ENCODE results near the gene UBE2R2.

The UBE2R2 gene

GRCh38 chr9:33877727-33878489 lies 60.9 kb downstream of the UBE2R2 start:
- no peak for TF ChIP-seq CTCF (IDR thresholded peaks at IDR 0.05; ENCODE audit: low read depth, low read length, missing control alignments)

GRCh38 chr9:33878691-33879366 lies 61.9 kb downstream of the UBE2R2 start:
- TF ChIP-seq CTCF (IDR thresholded peaks at IDR 0.05; ENCODE audit: low read depth, low read length, missing control alignments), result no peak
- H3K4me3 ChIP-seq (ENCODE audit: low read depth, low read length), result no peak overlapping the region
- no peak for DNase-seq (ENCODE audit: low read depth)

More at GRCh38 chr9:33877727-33878489, 60.9 kb downstream of the UBE2R2 start:
- H3K4me3 ChIP-seq (ENCODE audit: low read depth, low read length), result no peak overlapping the region
- no peak for DNase-seq (ENCODE audit: low read depth)

GRCh38 chr9:33880211-33881089 lies 63.5 kb downstream of the UBE2R2 start:
- H3K4me3 ChIP-seq (ENCODE audit: low read depth, low read length), result no peak overlapping the region
- no peak for TF ChIP-seq CTCF (IDR thresholded peaks at IDR 0.05; ENCODE audit: low read depth, low read length, missing control alignments)
- DNase-seq (ENCODE audit: low read depth), result no peak

GRCh38 chr9:33881635-33882034 lies 64.7 kb downstream of the UBE2R2 start:
- no peak for TF ChIP-seq CTCF (IDR thresholded peaks at IDR 0.05; ENCODE audit: low read depth, low read length, missing control alignments)
- no peak overlapping the region for H3K4me3 ChIP-seq (ENCODE audit: low read depth, low read length)
- DNase-seq (ENCODE audit: low read depth), result no peak

GRCh38 chr9:33884856-33885701 lies 68.1 kb downstream of the UBE2R2 start:
- H3K4me3 ChIP-seq (ENCODE audit: low read depth, low read length), result no peak overlapping the region
- DNase-seq (ENCODE audit: low read depth), result no peak
- no peak for TF ChIP-seq CTCF (IDR thresholded peaks at IDR 0.05; ENCODE audit: low read depth, low read length, missing control alignments)

- H3K4me3 ChIP-seq (ENCODE audit: low read depth, low read length), result no peak overlapping the region
Observed at GRCh38 chr9:33885948-33886347, 69.0 kb downstream of the UBE2R2 start.

More at GRCh38 chr9:33885948-33886347, 69.0 kb downstream of the UBE2R2 start:
- no peak for TF ChIP-seq CTCF (IDR thresholded peaks at IDR 0.05; ENCODE audit: low read depth, low read length, missing control alignments)
- no peak for DNase-seq (ENCODE audit: low read depth)

Data from GM12864 (cell line).